Stimulated activated effector memory CD8-positive, alpha-beta T cell treated with anti-CD3 and anti-CD28 coated beads, Interleukin-12 subunit alpha, Interleukin-12 subunit beta, amount 100 ng/mL, for 72 hours (primary cell): Measurements from ENCODE around the gene LHX3.
A peak's percentile ranks its signal among the peaks of the same experiment; 100 is the strongest.

Experiments
- ATAC-seq: fragments of 150-1000 bp; cut with Tn5 transposase; 2 replicates; pipeline ENCODE4 v1.10.0; 2021
- DNase-seq, 2 donors: peaks; one replicate each; pipeline ENCODE4 v3.0.0; 2021 to 2022; ENCODE audit warnings: low spot score in 2 of 2
- H3K27ac Mint-ChIP-seq: one replicate; pipeline ENCODE4 v1.8.0; 2022; ENCODE audit warnings: mild to moderate bottlenecking, mixed read lengths
- H3K36me3 Mint-ChIP-seq: one replicate; pipeline ENCODE4 v1.8.0; 2022; ENCODE audit warnings: mild to moderate bottlenecking, mixed read lengths
- H3K4me1 Mint-ChIP-seq: one replicate; pipeline ENCODE4 v1.8.0; 2022; ENCODE audit warnings: mixed read lengths
- H3K4me3 Mint-ChIP-seq: one replicate; pipeline ENCODE4 v1.8.0; 2022; ENCODE audit warnings: mild to moderate bottlenecking, mixed read lengths
- H3K9me3 Mint-ChIP-seq: one replicate; pipeline ENCODE4 v1.8.0; 2022; ENCODE audit warnings: mixed read lengths

Gene LHX3

DNA sequence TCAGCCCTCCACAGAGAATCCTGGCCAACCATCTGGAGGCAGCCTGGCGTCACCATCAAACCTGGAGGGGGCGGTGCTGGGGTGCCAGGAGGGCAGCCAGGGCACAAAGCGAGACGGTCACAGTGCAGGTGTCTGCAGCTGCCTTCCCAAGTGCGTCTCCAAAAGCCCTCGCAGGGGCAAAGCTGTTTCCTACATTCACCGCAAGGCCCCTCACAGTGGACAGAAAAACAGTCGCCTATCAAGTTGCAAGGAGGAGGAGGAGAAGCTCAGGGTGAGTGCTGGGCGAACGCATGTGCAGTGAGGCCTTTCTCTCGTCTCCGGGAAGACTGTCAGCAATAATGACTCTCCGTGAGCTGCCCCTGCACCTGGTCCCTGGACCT is 18.0 kb upstream of the LHX3 start:
- H3K36me3 Mint-ChIP-seq, result peaks cover 62% of the 10 kb centered on the region
- no peaks in the 10 kb centered on the region for H3K9me3 Mint-ChIP-seq
- ATAC-seq (no peak), DNase-seq (no peak)
- no peak overlapping the region for H3K27ac Mint-ChIP-seq
- peaks cover 20% of the 10 kb centered on the region for H3K4me1 Mint-ChIP-seq
- H3K4me3 Mint-ChIP-seq, result no peak overlapping the region

DNA sequence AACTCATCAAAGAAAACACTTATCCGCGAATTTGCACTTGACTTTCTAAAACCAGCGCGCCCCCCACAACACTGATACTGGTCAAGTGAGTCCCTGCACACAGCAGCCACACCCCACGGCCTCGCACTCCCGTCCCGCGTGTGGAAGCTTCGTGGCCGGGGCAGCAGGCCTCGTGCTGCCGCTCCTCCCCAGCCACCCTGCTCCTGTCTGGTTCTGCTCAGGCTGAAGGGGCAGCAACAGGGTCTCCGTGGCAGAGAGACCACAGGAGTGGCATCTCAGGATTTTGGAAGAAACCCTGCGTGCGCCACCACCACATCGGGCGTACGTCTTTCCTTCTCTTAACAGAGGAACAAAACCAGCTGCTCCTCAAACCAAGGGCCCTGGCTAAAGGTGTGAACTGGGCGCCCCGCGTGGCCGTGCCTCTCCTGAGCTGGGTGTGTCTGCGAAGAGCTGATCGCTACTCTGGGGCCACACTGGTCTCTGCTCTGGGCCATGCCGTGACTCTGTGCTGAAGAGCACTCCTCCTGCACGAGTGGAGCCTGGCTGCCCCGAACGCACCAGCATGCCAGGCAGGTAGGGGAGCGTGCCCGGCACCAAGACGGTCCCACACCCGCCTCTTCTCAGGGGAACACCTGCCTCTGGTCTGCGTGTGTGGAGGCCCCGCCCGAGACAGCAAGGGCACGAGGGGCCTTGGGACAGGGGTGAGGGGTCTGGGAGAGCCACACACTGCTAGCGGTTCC is 17.4 kb upstream of the LHX3 start:
- ATAC-seq (no peak), DNase-seq (no peak)
- H3K9me3 Mint-ChIP-seq, result no peaks in the 10 kb centered on the region
- peaks cover 15% of the 10 kb centered on the region for H3K4me1 Mint-ChIP-seq
- no peak overlapping the region for H3K27ac Mint-ChIP-seq
- H3K4me3 Mint-ChIP-seq, result no peak overlapping the region
- H3K36me3 Mint-ChIP-seq, result peaks cover 64% of the 10 kb centered on the region

DNA sequence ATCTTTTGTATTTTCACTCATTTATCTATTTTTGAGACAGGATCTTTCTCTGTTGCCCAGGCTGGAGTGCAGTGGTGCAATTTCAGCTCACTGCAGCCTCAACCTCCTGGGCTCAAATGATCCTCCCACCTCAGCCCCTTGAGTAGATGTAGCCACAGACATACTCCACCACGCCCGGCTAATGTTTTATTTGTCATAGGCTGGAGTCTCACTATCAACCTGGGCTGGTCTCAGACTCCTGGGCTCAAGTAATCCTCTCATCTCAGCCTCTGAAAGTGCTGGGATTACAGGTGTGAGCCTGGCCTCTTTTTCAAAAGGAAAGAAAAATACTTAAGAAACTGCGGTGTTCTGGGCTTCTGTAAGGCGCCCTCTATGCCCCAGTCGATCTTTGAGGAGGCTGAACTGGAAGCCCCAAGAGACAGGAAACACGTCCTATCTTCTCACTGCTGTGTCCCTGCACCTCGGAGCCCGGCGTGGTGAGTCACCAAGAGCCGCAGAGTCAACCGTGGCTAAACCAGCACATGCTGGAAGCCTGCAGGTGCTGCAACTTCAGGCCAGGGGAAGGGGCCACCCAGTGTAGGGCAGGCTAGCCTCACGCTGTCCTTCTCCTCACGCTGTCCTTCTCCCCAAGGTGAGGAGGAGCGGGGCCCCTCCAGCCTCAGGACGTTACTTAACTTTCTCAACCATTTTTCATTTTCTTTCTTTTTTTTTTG is 15.2 kb upstream of the LHX3 start:
- ATAC-seq (peak; percentile 85), DNase-seq (no peak)
- peaks cover 15% of the 10 kb centered on the region for H3K4me1 Mint-ChIP-seq
- H3K4me3 Mint-ChIP-seq, result peak overlapping the region; percentile 14
- peak overlapping the region; percentile 69 for H3K27ac Mint-ChIP-seq
- peaks cover 81% of the 10 kb centered on the region for H3K36me3 Mint-ChIP-seq
- no peaks in the 10 kb centered on the region for H3K9me3 Mint-ChIP-seq

DNA sequence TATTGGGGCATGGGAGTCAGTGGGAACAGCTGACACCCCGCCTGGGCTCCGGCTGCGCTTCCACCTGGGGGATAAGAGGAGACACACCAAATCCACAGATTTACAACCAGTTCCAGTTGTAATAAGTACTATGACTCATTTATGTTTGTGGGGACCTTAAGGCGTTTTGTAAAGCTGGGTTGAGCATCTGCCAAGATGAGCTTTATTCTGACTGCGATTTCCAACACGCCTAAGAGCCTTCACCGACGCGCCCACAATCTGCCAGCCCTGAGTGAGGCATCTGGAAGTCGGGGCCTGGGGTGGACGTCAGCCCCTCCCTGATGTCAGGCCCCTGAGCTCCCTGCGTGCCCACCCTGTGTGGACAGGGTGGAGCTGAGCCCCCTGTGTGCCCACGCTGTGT is 14.3 kb upstream of the LHX3 start:
- DNase-seq (no peak), ATAC-seq (no peak)
- H3K36me3 Mint-ChIP-seq, result peaks cover 90% of the 10 kb centered on the region
- no peak overlapping the region for H3K4me3 Mint-ChIP-seq
- no peaks in the 10 kb centered on the region for H3K9me3 Mint-ChIP-seq
- no peak overlapping the region for H3K27ac Mint-ChIP-seq
- peaks cover 15% of the 10 kb centered on the region for H3K4me1 Mint-ChIP-seq

DNA sequence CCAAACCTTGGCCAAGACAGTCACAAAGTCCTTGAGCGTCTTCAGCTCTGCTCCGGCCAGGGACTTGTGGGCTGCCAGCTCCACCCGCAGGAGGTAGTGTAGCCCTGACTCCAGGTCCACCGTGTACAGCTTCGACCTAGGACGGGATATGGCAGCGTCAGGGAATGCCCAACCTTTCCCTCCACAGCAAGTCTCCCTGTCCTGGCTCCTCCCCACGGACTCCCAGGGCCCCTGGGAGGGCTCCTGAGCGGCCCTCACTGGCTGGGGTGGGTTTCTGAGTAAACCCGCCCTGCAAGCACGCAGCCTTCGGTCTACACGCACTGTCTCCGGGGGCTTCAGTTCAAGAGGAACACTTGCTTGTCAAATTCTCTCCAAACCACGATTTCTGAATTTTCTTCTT is 13.7 kb upstream of the LHX3 start:
- Mint-ChIP-seq H3K27ac (no peak overlapping the region), H3K9me3 (no peaks in the 10 kb centered on the region), H3K4me3 (no peak overlapping the region), H3K4me1 (peaks cover 10% of the 10 kb centered on the region), H3K36me3 (peaks cover 93% of the 10 kb centered on the region)
- DNase-seq (no peak), ATAC-seq (no peak)

DNA sequence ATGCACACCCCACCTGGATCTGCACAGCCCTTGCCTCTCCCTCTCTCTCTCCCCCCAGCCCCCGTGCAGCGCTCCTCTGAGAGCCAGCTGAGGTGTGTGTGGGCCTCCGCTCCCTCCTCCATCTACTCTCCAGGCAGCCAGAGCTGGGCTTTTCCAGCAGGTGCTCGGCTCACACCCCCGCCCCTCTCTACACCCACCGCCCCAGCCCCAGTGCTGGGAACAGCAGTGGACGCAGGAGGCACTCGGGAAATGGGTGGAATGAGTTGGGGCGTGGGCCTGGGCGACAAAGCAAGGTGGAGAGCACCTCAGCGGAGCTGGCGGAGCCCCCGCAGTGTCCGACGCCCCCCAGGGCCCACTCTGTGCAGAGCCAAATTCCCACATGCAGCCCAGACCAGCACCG is 13.3 kb upstream of the LHX3 start:
- Mint-ChIP-seq H3K4me1 (peaks cover 10% of the 10 kb centered on the region), H3K4me3 (no peak overlapping the region), H3K36me3 (peaks cover 93% of the 10 kb centered on the region), H3K27ac (no peak overlapping the region), H3K9me3 (no peaks in the 10 kb centered on the region)
- ATAC-seq (no peak), DNase-seq (no peak)

DNA sequence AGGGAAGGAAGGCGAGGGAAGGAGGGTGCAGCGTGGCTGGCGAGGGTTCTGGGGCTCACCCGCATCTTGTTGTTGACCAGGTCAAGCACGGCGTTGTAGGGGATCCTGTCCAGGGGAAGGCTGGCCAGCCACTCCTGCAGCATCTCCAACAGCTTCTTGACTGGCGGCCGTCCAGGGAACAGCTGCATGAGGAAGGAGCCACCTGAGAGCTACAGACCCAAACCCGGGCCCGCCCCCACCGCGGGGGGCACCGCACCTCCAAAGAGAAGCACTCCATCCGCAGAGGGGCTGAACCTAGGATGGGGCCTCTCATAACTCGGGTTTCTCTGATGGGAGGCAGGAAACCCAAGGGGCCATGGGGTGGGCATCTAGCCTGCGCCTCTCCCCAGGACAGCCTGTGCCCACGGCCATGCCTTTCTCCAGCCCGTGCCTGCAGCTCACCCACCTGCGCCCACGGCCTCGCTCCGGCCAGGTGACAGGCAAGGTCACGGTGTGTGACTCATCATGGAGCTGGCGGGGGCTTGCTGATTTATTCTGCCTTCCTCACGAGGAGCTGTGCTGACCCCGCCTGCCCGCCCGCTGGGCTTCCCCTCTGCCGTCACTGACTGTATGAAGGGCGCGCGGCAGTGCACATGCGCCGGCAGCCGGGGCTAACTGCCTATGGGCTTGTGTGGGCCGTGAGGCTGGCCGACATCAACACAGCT is 11.8 kb upstream of the LHX3 start:
- H3K4me3 Mint-ChIP-seq, result no peak overlapping the region
- H3K4me1 Mint-ChIP-seq, result peaks cover 10% of the 10 kb centered on the region
- no peak overlapping the region for H3K27ac Mint-ChIP-seq
- DNase-seq, result no peak
- no peak for ATAC-seq
- no peaks in the 10 kb centered on the region for H3K9me3 Mint-ChIP-seq
- peaks cover 93% of the 10 kb centered on the region for H3K36me3 Mint-ChIP-seq

DNA sequence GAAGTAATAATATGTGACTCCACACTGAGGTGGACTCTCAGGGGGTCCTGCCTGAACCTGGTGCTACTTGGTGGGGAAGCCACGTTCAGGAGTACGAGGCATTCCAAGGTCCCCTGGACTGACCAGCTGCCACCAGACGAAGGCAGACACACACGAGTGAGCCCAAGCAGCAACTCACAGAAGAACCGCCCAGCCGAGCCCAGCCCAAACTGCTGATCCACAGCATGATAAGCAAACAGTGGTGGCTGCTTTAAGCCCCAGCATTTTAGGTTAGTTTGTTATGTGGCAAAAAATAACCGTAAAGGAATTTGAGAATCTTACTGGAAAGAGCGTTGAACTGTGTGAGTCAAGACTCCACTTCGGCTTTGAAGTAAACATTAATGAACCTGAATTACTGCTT is 8.8 kb upstream of the LHX3 start:
- no peak for ATAC-seq
- Mint-ChIP-seq H3K4me1 (no peaks in the 10 kb centered on the region), H3K36me3 (peaks cover 82% of the 10 kb centered on the region), H3K27ac (no peak overlapping the region), H3K9me3 (no peaks in the 10 kb centered on the region), H3K4me3 (no peak overlapping the region)
- no peak for DNase-seq

DNA sequence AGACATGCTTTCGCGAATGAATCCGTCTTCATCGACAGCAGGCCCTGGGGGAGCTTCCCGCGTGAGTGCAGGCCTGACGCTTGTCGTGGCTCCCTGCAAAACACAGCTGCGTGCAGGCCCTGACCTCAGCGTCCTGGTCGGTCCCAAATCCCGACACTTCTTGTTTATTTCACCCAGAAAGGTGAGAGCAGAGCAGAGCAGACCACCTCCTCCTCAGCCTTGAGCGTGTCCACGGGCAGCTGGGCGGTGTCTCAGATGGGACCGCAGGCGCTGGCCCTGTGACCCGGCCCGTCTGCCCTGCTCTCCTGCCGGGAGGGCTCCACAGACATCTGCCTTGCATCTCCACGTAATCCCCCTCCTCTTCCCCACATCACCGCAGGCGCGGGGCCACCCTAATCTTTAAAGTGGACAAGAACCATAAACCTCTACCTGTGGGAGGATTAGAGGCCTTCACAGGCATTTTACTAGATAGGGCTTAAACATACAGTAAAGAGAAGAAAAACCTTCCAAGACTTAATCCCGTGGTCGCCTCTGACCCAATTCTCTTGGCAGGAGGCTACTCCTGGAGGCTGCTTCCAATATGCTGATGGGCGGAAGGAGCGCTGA is 7.5 kb upstream of the LHX3 start:
- Mint-ChIP-seq H3K9me3 (no peaks in the 10 kb centered on the region), H3K4me1 (no peaks in the 10 kb centered on the region), H3K36me3 (peaks cover 77% of the 10 kb centered on the region), H3K4me3 (no peak overlapping the region), H3K27ac (no peak overlapping the region)
- DNase-seq (no peak), ATAC-seq (no peak)

DNA sequence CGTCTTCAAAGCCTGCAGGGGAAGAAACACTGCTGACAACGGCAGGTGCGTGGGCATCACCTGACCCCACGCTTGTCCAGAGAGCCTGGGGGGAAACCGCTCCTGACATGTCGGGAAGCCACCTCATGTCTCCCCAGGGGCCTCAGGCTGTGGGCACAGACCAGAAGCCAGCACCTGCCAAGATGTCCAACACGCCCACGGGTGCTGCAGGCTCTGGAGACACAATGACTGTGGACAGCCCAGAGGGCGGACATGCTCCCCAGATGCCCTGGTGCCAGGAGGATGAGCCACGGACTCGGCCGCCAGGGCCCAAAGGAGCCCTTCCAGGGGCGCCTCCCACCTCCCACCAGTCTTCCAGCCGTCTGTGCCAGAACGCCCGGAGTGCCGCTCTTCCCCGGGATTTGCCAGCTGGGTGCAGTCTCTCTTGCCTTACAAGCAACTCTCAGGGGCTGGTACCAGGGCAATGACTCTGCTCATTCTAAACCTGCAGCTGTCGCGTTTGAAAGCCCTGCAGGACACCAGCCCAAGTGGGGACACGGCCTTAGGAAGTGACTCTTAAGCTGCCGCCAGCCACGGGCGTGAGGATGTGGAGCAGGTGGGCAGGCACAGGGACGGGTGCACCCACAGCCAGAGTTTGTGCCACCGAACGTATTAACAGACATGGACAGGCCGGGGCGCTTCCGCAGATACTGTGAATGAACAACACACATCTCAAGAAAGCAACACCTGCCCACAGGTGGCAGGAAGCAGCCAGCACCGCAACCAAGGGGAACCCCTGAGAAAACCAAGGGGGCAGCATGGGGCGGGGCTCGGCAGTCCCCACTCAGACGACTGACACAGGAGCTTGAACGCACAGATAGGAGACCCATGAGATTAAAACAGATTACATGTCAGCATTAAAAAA is 6.8 kb upstream of the LHX3 start:
- ATAC-seq (no peak), DNase-seq (no peak)
- Mint-ChIP-seq H3K27ac (no peak overlapping the region), H3K9me3 (no peaks in the 10 kb centered on the region), H3K4me3 (no peak overlapping the region), H3K4me1 (no peaks in the 10 kb centered on the region), H3K36me3 (peaks cover 70% of the 10 kb centered on the region)

DNA sequence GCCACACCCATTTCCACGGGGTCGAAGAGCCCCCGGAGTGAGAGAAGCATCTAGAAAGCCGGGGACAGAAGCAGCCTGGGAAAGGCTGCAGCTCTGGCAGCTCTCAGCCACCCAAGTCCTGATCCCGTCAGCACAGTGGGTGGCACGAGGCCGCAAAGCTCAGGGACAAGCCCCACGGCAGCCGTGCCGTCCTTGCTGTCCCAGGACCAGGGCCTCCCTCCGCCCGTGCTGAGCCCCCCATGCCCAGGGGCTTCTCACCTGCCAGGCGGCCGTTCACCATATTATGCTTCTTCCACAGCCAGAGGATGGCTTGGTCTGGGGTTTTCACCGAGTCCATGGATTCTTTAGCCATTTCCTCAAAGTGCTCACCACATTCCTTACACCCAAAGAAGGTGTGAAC is 6.1 kb upstream of the LHX3 start:
- Mint-ChIP-seq H3K27ac (no peak overlapping the region), H3K4me1 (no peaks in the 10 kb centered on the region), H3K4me3 (no peak overlapping the region), H3K36me3 (peaks cover 63% of the 10 kb centered on the region), H3K9me3 (no peaks in the 10 kb centered on the region)
- no peak for DNase-seq
- no peak for ATAC-seq

DNA sequence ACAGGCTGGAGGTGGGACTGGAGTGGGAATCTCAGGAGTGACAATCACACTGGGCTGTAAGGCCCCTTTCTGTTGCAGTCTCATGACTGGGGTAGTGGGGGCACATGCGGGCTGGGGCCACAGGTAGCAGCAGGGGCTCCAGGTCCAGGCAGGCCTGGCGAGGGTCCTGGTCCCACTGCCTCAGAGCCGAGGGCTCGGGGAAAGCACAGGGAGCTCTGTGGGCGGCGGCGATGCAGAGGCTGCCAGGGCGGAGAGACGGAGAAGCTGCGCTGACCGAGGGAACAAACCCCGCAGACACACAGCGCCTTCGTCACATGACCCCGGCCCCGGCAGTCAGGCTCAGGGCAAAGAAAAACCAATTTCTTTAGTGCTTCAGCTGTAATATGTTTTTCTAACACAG is 5.3 kb upstream of the LHX3 start:
- H3K9me3 Mint-ChIP-seq, result no peaks in the 10 kb centered on the region
- H3K4me3 Mint-ChIP-seq, result no peak overlapping the region
- H3K27ac Mint-ChIP-seq, result no peak overlapping the region
- DNase-seq (no peak), ATAC-seq (no peak)
- peaks cover 55% of the 10 kb centered on the region for H3K36me3 Mint-ChIP-seq
- no peaks in the 10 kb centered on the region for H3K4me1 Mint-ChIP-seq

DNA sequence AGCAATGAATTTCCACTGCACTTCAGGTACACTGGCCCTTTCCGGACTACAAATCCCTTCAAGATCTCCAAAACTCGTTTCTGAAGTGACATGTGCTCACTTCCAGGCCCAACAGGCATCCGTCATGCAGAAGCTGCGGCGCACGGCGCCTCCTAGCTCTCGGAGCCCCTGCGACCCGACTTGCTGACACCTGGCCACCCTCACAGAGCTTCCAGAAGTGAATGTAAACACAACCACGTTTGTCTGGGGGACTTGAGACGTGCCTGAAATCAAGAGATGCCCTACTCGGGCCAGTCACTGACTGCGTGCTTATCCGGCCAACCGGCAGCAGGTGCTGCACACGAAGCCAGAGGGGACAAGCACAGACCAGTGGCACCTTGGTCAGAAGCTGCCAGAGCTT is 4.9 kb upstream of the LHX3 start:
- H3K9me3 Mint-ChIP-seq, result no peaks in the 10 kb centered on the region
- no peak overlapping the region for H3K4me3 Mint-ChIP-seq
- no peaks in the 10 kb centered on the region for H3K4me1 Mint-ChIP-seq
- peaks cover 50% of the 10 kb centered on the region for H3K36me3 Mint-ChIP-seq
- H3K27ac Mint-ChIP-seq, result no peak overlapping the region
- ATAC-seq, result no peak
- no peak for DNase-seq

DNA sequence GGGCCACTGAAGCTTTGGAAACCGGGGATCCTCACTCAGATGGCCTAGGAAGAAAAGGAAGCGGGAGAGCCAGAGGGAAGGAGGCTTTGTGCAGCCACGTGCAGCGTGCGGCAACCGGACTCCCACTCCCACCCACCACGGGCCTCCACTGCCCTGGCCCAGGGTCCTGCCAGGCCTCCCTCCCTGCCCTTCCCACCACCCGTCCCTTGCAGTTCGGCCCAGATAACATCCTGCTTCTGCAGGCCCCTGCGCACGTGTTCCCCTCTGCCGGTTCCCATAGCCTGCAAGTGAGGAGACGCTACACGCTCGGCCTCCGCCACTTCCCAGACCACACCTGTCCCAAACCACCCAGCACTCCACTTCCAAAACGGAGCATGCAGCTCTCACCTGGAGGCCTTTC is 4.3 kb upstream of the LHX3 start:
- H3K4me3 Mint-ChIP-seq, result no peak overlapping the region
- no peak for ATAC-seq
- H3K36me3 Mint-ChIP-seq, result peaks cover 45% of the 10 kb centered on the region
- no peaks in the 10 kb centered on the region for H3K9me3 Mint-ChIP-seq
- no peak overlapping the region for H3K27ac Mint-ChIP-seq
- no peaks in the 10 kb centered on the region for H3K4me1 Mint-ChIP-seq
- no peak for DNase-seq

DNA sequence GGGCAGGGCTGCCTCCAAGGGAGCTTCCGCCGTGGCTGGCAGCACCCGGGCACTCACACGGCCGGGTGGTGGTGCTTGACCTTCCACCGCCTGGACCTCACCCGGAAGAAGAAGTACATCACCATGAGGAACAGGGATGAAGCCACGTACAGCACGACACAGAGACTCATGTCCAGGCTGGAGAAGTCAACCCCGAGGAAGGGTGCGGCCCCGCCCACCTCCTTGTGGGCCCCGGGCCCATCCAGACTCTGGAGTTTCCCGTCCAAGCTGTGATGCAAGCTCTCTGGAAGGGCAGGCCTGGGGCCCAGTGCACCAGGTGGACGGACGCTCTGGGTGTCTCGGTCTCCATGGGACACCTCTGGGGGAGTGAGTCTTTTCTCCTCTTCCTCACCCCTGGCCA is 3.7 kb upstream of the LHX3 start:
- peaks cover 39% of the 10 kb centered on the region for H3K36me3 Mint-ChIP-seq
- no peaks in the 10 kb centered on the region for H3K4me1 Mint-ChIP-seq
- H3K4me3 Mint-ChIP-seq, result no peak overlapping the region
- ATAC-seq (no peak), DNase-seq (no peak)
- H3K27ac Mint-ChIP-seq, result no peak overlapping the region
- no peaks in the 10 kb centered on the region for H3K9me3 Mint-ChIP-seq
